ENCODE data around the gene GTF2F2.
"Not testable (repeated sequence)": the region's sequence is repeated elsewhere in the genome, so short reads cannot be mapped to it uniquely, and the experiment has no call there.

The GTF2F2 gene

GRCh38 chr13:45257638-45258333, 137.5 kb downstream of the GTF2F2 start:
- DNase-seq = no peak

DNA sequence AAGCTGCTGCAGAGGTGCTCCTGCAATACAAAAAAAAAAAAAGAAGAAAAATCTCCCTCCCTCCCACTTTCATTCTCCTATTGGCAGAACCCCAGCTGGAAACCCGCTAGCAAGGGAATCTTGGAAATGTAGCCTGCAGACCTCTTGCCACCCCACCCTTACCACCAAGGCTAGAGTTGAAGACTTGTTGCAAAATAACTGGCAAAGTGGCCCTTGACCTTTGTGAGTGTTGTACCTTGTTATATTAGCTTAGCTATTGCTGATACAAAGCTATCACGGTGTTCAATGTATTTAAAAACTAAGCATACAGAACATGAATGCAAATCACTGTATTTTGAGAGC, 138.0 kb downstream of the GTF2F2 start:
- no peak for DNase-seq

DNA sequence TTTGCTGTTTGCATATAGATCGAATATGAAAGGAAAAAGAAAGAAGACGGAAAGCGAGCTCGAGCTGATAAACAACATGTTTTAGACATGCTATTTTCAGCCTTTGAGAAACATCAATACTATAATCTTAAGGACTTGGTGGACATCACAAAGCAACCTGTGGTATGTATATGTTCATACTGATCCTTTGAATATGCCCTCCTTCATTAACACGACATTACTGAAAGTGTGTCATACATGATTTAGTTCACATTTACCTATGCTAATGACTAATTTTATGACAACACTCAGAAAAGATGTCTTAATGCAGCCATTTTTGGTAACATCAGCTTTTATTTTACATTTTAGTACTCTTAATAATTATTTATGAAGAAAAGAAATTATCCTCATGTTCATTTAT, 146.9 kb downstream of the GTF2F2 start:
- DNase-seq = no peak

DNA sequence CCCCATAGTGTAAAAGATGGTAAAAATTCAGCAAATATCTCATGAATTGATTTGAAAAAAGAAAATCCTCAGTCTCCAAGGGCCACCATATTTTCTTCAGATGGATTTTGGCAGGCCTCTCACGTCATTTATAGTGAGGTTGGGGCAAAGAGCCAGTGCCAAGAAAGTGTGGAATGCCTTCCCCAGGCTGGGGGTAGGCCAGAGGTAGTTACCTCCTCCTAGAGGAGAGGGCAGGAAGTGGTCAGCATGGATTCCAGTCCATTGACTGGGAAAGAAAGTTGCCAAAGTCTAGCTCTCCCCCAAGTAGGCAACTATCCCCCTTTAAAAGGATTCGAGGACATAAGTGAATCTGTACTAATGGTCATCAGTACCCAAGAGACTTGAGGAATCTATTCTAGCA, 148.9 kb downstream of the GTF2F2 start:
- no peak for DNase-seq

GRCh38 chr13:45276913-45277312, 156.6 kb downstream of the GTF2F2 start:
- DNase-seq = no peak

DNA sequence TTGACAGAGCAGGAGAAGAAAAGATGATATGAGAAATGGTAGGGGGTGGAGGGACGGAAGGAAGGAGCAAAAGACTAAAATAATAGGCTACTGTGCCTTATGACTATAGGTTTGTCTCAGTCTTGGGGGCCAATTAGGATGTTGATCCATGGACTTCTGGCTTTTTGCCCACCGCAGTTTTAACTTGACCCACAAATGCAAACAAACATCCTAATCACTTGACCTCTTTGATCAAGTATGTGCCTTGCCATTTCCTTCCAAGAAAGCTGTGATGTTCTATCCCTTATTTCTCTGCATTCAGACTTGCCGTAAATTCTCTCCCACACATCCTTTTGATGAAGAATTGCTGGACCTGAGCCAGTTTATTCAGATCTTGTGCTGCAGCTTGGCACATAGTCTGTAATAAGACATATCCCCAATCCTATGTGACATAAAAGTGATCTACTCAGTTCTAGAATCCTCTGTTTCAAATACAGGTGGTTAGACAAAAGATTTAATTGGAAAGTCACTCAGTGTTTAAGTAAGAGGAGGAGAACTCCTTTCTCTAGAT, 157.9 kb downstream of the GTF2F2 start:
- DNase-seq = no peak

DNA sequence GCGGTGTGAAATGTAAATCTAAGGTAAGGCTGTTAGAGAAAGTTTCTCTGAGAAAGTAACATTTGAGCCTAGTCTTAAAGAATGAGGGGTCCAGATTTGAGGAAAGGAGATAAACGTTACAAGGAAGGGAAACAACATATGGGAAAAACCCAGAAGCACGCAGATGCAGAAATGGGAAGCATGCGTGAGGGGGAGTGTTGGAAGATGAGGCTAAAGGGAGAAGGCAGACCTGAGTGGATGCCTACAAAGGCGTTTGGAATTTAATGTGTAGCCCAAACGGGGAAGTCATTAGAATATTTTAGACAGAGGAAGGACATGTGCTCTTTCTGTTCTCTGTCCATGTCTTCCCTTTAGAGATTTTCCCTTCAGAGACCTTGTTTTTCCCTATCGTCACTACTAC, 159.7 kb downstream of the GTF2F2 start:
- no peak for DNase-seq

DNA sequence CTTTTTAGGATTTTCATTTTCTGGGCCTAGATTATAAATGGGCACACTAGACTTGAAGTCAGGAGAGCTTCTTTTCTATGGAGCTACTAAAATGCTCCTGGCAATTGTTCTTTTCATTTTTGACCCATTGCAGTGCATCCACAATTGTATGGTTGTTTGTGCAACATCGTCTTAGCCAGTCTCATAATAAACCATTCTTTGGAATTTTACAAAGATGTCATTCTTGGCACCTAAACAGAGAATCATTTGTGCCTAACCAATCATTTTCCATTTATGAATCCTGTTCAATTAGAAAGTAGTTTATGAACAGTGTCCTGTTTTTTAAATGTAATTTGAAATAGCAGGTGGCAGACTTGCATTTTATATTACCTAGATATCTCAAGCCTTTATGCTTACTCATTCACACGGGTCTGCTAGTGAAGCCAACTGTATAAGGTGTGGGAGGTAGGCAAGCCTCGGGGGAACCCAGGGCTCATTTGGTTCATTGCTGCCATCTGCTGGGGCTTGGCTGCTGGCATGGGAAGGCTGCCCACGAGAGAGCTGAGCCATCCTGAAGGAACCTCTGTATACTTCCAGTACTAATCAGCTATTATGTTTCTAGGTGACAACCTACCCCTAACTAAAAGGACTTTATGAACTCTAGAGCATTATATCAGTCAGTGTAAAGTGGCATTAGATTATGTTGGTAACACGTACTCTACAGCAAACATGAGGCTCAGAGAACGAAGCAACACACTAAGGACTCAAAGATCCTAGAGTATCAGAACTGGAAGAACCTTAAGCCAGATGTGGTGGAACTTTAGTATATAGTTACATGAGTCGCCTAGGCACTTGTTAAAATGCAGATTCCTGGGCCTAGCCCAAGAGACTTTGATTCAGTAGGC, 160.7 kb downstream of the GTF2F2 start:
- DNase-seq = peak; percentile 67

- DNase-seq = no peak
These were observed 162.7 kb downstream of the GTF2F2 start for GRCh38 chr13:45282994-45283393.

GRCh38 chr13:45289936-45290563, 169.7 kb downstream of the GTF2F2 start:
- no peak for DNase-seq

DNA sequence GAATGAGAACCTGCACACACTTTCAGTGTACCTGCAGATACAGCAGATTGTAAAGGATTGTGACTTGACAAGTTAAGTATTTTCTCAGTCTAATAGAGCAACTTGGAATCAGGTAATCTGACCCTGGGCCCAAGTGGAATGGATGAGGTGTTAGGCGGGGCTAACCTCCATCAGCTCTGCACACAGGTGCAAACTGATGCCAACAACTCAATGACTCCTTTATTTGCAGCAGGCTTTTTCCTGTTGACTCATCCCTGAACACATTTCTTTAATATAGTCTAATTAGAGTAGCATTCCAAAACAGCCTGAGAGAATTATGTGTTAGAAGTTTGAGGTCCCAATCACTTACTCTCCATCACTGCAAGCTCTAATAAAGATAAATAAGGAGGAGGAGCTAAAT, 171.9 kb downstream of the GTF2F2 start:
- no peak for DNase-seq

DNA sequence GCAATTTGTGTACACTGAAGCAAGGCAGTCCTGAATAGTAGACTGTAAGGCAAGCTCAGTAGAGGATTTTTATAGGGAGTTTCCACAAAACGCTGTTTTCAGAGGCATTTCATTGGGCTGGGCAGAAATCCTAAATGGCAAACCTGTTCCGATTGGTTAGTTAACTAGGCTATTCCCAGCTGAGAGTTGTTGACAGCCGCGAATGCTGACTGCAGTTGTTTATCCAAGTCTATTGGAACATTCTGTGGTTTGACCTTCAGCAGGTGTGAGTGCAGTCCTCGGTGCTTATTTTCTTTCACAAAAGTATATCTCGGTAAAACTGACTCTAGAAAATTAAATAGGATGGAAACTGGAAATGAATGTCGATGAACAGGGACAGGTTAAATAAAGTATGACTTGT, 175.2 kb downstream of the GTF2F2 start:
- no peak for DNase-seq

GRCh38 chr13:45296259-45296658, 175.9 kb downstream of the GTF2F2 start:
- DNase-seq = no peak

DNA sequence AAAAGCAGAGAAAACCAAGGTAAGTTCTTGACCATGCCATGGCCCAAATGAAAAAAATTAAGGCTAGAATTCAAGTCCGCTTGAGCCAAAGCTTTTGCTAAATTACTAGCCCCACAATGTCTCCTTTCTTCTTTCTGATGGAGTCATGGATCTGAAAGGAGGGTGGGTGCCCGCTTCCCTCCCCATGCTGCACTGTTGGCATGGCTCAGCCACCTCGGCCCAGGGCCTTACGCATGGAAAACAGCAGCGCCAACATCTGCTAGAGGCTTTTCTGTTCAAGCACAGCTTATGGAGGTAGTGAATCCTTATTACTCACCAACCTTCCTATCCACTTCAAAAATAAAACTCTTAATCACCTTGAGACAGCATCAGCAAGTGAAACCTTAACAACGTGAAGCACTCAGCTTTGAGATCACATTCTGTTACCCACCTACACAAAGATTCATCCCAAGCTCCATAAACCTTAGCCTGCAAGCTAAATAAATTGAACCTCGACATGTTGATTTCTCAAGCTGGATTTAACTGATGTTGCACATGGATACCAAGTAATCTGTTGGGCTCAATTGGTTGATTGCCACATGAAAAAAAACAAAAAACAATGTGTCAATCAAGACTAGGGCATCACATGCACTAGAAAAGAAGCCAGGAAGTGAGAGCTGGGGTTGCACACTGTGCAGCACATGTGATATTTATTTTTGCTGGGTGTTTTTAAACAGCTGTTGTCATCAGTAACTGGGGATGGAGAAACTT, 177.3 kb downstream of the GTF2F2 start:
- no peak for DNase-seq

GRCh38 chr13:45298206-45298505, 177.8 kb downstream of the GTF2F2 start:
- no peak for DNase-seq

DNA sequence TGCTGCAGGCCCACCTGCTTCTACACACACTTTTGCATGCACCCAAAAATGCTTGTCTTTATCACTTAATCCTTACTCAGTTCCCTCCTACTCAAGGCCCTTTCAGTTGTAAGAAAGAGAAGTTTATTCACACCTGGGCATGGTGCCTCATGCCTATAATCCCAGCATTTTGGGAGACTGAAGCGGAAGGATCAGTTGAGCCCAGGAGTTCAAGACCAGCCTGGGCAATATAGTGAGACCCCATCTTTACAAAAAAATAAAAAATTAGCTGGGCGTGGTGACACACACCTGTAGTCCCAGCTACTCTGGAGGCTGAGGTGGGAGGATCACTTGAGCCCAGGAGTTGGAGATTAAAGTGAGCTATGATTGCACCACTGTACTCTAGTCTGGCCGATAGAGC, 178.2 kb downstream of the GTF2F2 start:
- DNase-seq = not testable (repeated sequence)

GRCh38 chr13:45299194-45299593, 178.9 kb downstream of the GTF2F2 start:
- DNase-seq = no peak

DNA sequence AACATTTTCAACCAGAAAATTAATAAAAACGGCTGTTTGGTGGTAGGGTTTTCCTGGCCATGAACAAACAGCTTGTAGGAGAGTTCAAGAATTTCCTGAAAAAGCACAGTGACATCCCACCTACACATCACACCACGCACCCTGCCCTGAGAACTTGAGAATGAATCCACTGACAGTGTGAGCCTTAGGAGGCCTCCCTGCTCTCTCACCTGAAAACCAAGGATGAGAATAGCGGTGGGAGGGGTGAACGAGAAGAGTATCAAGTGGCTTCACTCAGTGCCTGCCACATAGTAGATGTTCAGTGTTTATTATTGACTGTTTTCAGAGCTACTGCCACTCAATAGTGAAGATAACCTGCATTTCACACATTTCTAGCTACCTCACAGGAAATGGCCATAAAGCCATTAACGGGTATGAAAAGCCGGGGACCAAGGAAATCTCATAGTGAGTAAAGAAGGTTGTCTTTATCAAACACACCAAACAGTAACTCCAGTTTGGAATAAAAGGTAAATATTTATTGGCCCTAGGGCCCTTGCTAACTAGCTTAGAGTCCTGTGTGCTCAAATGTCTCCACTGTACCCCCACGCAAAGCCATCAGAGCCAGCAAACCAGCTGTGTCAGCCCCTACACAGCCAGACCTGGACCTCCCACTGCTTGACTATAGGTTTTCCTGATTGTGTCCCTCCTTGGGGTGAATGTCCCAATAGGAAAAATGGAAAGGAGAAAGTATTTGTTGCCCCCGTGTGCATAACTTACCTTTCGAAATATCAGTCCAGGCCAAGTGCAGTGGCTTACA, 180.1 kb downstream of the GTF2F2 start:
- DNase-seq = no peak

DNA sequence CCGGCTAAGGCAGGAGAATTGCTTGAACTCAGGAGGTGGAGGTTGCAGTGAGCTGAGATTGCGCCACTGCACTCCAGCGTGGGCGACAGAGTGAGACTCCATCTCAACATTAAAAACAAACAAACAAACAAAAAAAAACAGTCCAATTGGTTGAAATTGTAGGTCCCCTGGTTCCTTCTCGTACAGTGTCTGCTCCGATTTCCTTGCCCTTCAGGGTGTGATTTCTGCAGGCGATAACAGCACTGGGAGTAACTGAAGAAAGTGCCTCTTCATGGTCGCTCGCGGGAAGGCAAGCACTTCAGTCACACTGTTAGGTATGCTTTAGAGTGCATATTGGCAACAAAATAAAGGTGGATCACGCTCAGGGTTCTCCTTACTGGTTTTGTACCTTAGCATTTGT, 181.0 kb downstream of the GTF2F2 start:
- no peak for DNase-seq

DNA sequence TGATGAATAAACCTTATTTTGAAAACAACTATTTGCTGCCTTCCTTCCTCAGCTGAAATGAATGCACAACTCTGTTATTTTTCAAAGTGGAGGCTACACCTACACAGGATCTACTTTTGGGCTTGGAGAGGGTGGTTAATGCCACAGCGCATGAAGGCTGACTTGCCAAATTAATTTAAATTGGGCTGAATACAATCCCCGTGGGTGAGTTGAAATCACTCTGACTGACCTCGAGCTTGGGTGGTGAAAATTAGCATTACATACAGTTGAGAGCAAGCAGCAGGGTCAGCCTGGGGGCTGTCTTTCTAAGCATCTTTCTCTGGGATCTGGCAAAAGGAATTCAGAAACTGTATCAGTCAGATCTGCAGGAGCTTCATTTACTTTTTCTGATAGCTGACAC, 182.2 kb downstream of the GTF2F2 start:
- DNase-seq = no peak

DNA sequence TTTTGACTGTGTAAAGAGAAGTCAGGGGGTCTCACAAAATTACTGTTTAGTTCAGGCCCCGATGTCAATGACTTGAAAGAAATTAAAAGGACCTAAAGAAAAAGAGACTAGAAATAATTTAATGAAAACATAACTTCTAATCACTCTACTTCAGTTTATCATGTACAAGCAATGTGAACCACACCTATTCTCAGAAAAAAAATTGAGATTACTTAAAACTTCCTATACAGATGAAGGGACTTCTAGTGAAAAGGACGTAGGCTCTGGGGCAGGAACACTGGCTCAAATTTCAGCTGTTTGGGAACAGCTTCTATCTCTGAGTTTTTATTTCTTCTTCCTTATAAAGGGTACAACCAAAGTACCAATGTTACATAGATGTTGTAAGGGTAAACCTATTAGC, 182.7 kb downstream of the GTF2F2 start:
- no peak for DNase-seq

DNA sequence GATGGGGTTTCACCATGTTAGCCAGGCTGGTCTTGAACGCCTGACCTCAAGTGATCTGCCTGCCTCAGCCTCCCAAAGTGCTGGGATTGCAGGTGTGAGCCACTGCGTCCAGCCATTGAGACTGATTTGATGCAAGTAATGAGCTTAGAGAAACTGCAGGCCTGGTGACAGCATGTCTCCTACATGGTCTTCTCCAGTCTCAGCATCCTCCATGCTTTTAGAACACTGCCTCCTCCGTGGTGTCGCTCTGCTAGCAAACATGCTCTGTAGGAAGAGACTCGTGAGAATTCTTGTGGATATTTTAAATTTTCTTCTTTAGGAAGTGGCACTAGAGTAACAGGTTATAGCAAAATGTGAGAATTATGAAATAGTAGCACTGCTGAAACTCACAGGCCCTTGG, 183.6 kb downstream of the GTF2F2 start:
- DNase-seq = no peak

Data from femur (tissue), 1 donor.